Fibroblast of villous mesenchyme (primary cell): Measurements from ENCODE around the gene TMEM238. TPM values are rescaled to one million over a fixed set of nuclear protein-coding genes. Genes with fewer than 3 reads are reported as not detected.

ENCODE experiments used
- DNase-seq: peaks from one replicate; pipeline ENCODE4 v3.0.0-alpha.2; 2010; ENCODE audit warnings: low read depth
- H3K4me3 ChIP-seq: 2 replicates; pipeline ENCODE4 v1.5.1; 2011; ENCODE audit warnings: low read depth, mild to moderate bottlenecking, low read length
- total RNA-seq: library from RNA; depleted of rRNA; stranded (reverse); fragments of >200 nt; gene quantifications from 2 replicates; pipeline ENCODE4 v1.2.3, GENCODE V29; 2012
- TF ChIP-seq, protein P1 (sequence below): IDR thresholded peaks from 2 replicates; pipeline ENCODE4 v1.5.1; 2012; ENCODE audit warnings: low read depth, mild to moderate bottlenecking, low read length; ENCODE audit not compliant: insufficient read depth

Gene TMEM238
- total RNA-seq, 1 donor, result not detected

DNA sequence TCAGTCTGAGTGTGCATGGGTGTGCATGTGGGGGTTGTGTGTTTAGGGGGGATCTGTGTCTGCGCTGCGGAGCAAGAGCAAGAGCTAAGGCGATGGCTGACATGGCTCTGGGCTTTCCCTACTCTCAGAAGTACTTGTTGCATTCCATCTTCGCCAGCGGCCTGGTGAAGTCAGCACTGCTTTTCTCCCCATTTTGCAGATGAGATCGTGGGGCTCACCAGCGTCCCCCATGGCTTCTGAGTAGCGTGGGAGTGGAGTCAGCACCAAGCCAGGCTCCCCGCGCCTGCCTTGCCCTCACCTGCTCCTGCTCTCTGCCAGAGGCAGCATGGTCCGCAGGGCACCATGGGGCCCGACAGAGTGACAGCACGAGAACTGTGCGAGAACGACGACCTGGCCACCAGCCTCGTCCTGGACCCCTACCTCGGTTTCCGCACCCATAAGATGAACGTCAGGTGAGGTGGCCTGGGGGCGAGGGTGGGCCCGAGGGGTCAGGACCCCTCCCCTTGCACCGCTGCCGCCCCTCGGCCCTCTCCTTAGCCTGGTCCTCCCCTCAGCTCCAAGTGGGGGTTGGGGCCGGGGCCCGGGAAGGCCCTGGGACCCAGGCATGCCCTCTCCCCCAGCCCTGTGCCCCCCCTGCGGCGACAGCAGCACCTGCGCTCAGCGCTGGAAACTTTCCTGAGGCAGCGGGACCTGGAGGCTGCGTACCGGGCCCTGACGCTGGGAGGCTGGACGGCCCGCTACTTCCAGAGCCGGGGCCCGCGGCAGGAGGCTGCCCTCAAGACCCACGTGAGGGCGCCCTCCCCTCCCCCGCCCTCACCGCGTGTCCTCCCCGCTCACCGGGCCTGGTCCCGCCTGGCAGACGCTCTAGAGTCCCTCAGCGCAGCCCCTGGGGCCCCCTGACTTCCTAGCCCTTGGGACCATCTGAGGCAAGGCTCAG, 42.2 kb downstream of the TMEM238 start:
- no peak for DNase-seq
- peak overlapping the region; percentile 13 for H3K4me3 ChIP-seq
- TF ChIP-seq, protein P1, sequence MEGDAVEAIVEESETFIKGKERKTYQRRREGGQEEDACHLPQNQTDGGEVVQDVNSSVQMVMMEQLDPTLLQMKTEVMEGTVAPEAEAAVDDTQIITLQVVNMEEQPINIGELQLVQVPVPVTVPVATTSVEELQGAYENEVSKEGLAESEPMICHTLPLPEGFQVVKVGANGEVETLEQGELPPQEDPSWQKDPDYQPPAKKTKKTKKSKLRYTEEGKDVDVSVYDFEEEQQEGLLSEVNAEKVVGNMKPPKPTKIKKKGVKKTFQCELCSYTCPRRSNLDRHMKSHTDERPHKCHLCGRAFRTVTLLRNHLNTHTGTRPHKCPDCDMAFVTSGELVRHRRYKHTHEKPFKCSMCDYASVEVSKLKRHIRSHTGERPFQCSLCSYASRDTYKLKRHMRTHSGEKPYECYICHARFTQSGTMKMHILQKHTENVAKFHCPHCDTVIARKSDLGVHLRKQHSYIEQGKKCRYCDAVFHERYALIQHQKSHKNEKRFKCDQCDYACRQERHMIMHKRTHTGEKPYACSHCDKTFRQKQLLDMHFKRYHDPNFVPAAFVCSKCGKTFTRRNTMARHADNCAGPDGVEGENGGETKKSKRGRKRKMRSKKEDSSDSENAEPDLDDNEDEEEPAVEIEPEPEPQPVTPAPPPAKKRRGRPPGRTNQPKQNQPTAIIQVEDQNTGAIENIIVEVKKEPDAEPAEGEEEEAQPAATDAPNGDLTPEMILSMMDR, result no peak

DNA sequence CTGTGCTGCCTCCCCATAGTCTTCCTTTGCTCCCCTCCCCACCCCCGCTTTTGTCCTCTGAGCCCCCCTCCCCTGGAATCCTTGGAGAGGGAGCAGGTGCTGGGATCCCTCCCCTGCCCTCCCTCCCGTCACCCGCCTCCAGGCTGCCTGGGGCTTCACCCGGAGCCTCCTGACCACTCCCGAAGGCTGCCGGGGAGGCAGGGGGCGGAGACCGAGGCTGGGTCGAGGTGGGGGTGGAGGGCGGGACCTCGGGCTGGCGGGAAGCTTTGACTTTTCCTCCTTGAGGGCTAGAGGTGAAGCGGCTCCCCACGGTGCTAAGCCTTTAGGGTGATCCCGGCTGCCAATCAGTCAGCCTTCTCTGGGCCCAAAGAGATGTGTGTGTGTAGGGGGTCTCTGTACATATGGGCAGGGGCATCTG, 42.9 kb downstream of the TMEM238 start:
- TF ChIP-seq, protein P1, result no peak
- H3K4me3 ChIP-seq, result peak overlapping the region; percentile 77
- peak; percentile 54 for DNase-seq

DNA sequence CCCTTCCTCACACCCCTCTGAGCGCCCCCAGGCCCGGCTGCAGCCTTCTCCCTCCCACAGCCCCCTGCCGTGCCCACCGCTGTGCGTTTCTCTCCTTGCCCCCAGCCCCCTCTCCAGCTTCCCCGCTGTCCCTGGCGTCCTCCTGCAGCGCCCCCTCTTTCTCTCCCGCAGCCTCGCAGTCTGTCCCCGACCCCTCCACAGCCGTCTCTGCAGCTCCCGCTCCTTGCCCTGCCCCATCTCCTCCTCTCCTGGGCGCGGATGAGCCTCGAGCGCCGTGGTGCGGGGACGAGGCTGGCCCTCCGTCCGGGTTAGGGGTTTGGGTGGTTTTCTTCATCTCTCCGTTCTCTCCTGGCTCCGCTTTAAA, 43.3 kb downstream of the TMEM238 start:
- DNase-seq, result no peak
- TF ChIP-seq, protein P1, result peak; percentile 22
- H3K4me3 ChIP-seq, result peak overlapping the region; percentile 77

DNA sequence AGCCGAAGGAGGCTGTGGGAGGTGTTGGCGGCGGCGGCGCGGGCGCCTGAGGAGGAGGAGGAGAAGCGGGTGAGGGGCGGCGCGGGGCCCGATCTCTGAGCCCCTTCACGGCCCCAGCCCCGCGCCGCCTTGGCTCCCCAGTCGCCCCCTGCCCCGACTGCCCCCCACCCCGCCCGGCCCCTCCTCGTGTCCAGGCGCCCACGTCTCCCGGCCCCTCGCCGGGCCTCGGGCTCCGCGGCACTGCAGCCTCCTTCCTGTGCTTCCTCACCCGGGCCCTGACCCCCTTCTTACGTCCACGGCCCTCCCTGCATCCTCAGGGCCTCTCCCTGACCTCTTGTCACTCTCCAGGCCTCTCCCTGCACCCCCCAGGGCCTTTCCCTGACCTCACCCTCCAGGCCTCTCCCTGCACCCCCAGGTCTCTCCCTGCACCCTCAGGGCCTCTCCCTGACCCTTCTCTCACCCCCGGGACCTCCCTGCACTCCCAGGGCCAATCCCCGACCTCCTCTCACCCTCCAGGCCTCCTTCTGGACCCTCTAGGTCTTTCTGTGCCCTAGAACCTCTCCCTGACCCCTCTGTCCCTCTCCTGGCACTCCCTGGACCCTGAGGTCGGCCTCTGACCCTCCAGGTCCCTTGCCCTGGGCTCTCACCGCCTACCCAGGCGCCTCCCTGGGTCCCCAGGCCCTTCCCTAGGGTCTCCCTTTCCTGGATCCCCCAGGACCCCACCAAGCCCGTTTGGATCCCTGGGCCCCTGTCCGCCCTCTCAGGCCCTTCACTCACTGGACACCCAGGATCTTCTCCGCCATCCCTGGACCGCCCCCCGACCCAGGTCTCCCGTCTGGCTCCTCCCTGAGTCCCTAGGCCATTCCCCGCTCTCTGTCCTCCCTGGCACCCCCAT, 44.0 kb downstream of the TMEM238 start:
- no peak for DNase-seq
- H3K4me3 ChIP-seq, result peak overlapping the region; percentile 77
- TF ChIP-seq, protein P1, result no peak

DNA sequence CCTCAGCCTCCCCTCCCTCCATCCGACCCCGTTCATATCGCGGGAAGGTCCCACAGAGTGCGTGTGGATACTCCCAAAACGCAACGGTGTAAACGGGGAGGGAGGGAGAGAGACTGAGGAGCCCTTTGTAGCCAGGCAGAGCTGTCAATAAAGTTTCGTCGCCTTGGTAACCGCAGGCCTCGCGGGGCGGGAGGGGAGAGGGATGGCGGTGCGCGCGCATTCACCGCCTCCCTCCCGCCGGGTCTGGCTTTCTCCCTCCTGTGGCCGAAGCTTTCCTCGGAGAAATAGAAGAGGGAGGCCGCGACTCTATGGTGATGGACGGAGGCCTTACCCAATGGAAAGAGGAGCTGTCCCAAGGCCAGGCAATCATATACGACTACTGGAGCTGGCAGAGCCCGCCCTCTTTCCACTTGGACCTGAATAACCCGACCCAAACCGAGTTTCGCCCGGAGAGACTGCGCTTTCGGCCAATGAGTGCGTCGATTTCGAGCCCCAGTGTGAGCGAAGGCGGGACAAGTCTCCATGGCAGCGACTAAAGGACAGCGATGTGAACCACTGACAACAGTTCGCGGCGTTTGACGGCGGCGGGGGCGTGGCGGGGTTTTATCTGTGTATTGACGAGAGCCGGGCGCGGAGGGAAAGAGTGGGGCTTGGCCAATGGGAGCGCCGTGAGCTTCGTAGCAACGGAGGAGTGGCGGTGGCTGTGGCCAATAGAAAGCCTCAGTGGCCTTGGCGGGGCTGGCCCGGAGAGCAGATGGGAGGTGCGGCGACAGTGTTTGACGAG, 44.8 kb downstream of the TMEM238 start, which contains the start of gene KMT5C:
Gene KMT5C (plus strand): TSS at position 772 of the 784 bp plus-strand sequence. CDS start 2,061 bp downstream, outside the sequence.
- H3K4me3 ChIP-seq, result peak within 1 kb of the TSS; percentile 77
- TF ChIP-seq, protein P1, result peak; percentile 47
- DNase-seq, result peak; percentile 100

DNA sequence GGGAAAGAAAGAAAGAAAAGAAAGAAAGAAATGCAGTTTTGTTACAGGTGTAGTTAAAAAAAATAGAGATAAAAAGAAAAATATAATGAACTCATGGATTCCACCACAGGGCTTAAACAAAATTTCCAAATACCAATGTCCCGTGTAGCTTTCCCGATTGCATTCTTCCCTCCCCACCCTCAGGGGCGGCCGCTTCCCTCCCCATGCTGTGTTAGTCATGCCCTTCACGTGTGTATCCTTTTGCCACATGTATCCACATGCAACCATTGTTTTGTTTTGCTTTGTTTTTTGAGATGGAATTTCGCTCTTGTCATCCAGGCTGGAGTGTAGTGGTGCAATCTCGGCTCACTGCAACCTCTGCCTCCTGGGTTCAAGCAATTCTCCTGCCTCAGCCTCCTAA, 48.0 kb downstream of the TMEM238 start:
- TF ChIP-seq, protein P1, result no peak

More for the DNA sequence above, 48.0 kb downstream of the TMEM238 start:
- no peak for DNase-seq
- no peak overlapping the region for H3K4me3 ChIP-seq
